ENCODE measurements around the gene RBM20.
A peak's percentile ranks its signal among the peaks of the same experiment; 100 is the strongest.
"Not testable (repeated sequence)": the region's sequence is repeated elsewhere in the genome, so short reads cannot be mapped to it uniquely, and the experiment has no call there.

Gene RBM20

GRCh38 chr10:110859206-110859972, 215.3 kb downstream of the RBM20 start:
- DNase-seq: no peak

GRCh38 chr10:110859973-110860376, 215.8 kb downstream of the RBM20 start:
- no peak for DNase-seq

- DNase-seq: peak in 2 of 5 experiments; percentile 82 to 90
These were observed 216.6 kb downstream of the RBM20 start for GRCh38 chr10:110860576-110861241.

GRCh38 chr10:110861476-110861875, 217.3 kb downstream of the RBM20 start:
- no peak for DNase-seq

- DNase-seq: no peak
These were observed 218.0 kb downstream of the RBM20 start for GRCh38 chr10:110861930-110862649.

- no peak for DNase-seq
These were observed 218.8 kb downstream of the RBM20 start for GRCh38 chr10:110862961-110863360.

- no peak for DNase-seq
These were observed 219.2 kb downstream of the RBM20 start for GRCh38 chr10:110863361-110863760.

GRCh38 chr10:110863956-110864355, 219.8 kb downstream of the RBM20 start:
- DNase-seq: no peak

- DNase-seq: peak in 3 of 5 experiments; percentile 32 to 97 (median 86)
These were observed 220.6 kb downstream of the RBM20 start for GRCh38 chr10:110864662-110865140.

- DNase-seq: no peak
These were observed 221.2 kb downstream of the RBM20 start for GRCh38 chr10:110865186-110865808.

- DNase-seq: no peak
These were observed 221.8 kb downstream of the RBM20 start for GRCh38 chr10:110865809-110866482.

GRCh38 chr10:110867011-110867806, 223.1 kb downstream of the RBM20 start:
- not testable (repeated sequence) for DNase-seq

- no peak for DNase-seq
These were observed 223.8 kb downstream of the RBM20 start for GRCh38 chr10:110867807-110868465.

- DNase-seq: peak in 3 of 5 experiments; percentile 49 to 81 (median 77)
These were observed 224.8 kb downstream of the RBM20 start for GRCh38 chr10:110868981-110869380.

GRCh38 chr10:110870823-110871297, 226.7 kb downstream of the RBM20 start:
- DNase-seq: no peak

GRCh38 chr10:110871298-110872084, 227.4 kb downstream of the RBM20 start, which contains the start of gene PDCD4:
TSS of gene PDCD4 (plus strand) at chr10:110871928. CDS start at chr10:110876028, 4,100 bp downstream.
- peak; percentile 93 to 96 (median 94) for DNase-seq

- DNase-seq: peak; percentile 49 to 92 (median 83)
These were observed 228.2 kb downstream of the RBM20 start for GRCh38 chr10:110872145-110872983.

Measured in T-helper 2 cell (primary cell).